SK-MEL-5 (cell line): ENCODE data around the gene ARPC1A. TPM values are rescaled to one million over a fixed set of nuclear protein-coding genes. Genes with fewer than 3 reads are reported as not detected.
A peak's percentile ranks its signal among the peaks of the same experiment; 100 is the strongest.
"Not testable (repeated sequence)": the region's sequence is repeated elsewhere in the genome, so short reads cannot be mapped to it uniquely, and the experiment has no call there.

ENCODE experiments used
- DNase-seq: peaks from one replicate; pipeline ENCODE4 v3.0.0-alpha.2; 2016; ENCODE audit warnings: low read depth, low spot score
- in situ Hi-C: cut with HindIII; loops from 2 replicates; pipeline ENCODE4 v1.10.0; 2016; ENCODE audit warnings: low sequenced_read_pairs, high pct_unique_total_duplicates, low pct_unique_long_range_greater_than_20kb
- total RNA-seq: library from RNA; depleted of rRNA; stranded (reverse); fragments of >200 nt; shearing (Covaris generic); gene quantifications from 2 replicates; pipeline ENCODE4 v1.2.3, GENCODE V29; 2014

Gene ARPC1A
- total RNA-seq, 1 experiment from 2014 or later = 342 TPM

- in situ Hi-C loops = loop anchor here (25.0 kb wide), 1 partner anchor 225 kb away; no protein-coding TSS in a partner anchor
- DNase-seq = peak; percentile 89
Measured at GRCh38 chr7:99312316-99313203, 13.1 kb upstream of the ARPC1A start.

- DNase-seq = no peak
- in situ Hi-C loops = loop anchor here (25.0 kb wide), 1 partner anchor 226 kb away; no protein-coding TSS in a partner anchor
Measured at GRCh38 chr7:99313204-99313573, 12.5 kb upstream of the ARPC1A start.

- no peak for DNase-seq
- in situ Hi-C loops = loop anchor here (25.0 kb wide), 1 partner anchor 227 kb away; no protein-coding TSS in a partner anchor
Measured at GRCh38 chr7:99314504-99314903, 11.2 kb upstream of the ARPC1A start.

GRCh38 chr7:99320371-99320770 lies 5.3 kb upstream of the ARPC1A start:
- DNase-seq = no peak
- in situ Hi-C loops = loop anchor here (25.0 kb wide), 1 partner anchor 233 kb away; no protein-coding TSS in a partner anchor

GRCh38 chr7:99322659-99323058 lies 3.0 kb upstream of the ARPC1A start:
- in situ Hi-C loops = loop anchor here (25.0 kb wide), 1 partner anchor 235 kb away; no protein-coding TSS in a partner anchor

GRCh38 chr7:99324559-99324958 lies 1.1 kb upstream of the ARPC1A start:
- in situ Hi-C loops = loop anchor here (25.0 kb wide), 1 partner anchor 237 kb away; no protein-coding TSS in a partner anchor
- no peak for DNase-seq

More at GRCh38 chr7:99322659-99323058, 3.0 kb upstream of the ARPC1A start:
- not testable (repeated sequence) for DNase-seq

GRCh38 chr7:99325001-99325493 lies 651 bp upstream of the ARPC1A start:
- in situ Hi-C loops = no loop called here
- DNase-seq = no peak

- in situ Hi-C loops = no loop called here
- DNase-seq = no peak
Measured at GRCh38 chr7:99326408-99326782, 697 bp downstream of the ARPC1A start.

- in situ Hi-C loops, DNase-seq: not testable (repeated sequence)
Measured at GRCh38 chr7:99330314-99330961, 4.7 kb downstream of the ARPC1A start.

GRCh38 chr7:99331002-99331401 lies 5.3 kb downstream of the ARPC1A start:
- DNase-seq = no peak
- in situ Hi-C loops = no loop called here

GRCh38 chr7:99339595-99339994 lies 13.9 kb downstream of the ARPC1A start:
- in situ Hi-C loops = no loop called here
- DNase-seq = no peak

- in situ Hi-C loops = no loop called here
- no peak for DNase-seq
Measured at GRCh38 chr7:99340659-99341058, 15.0 kb downstream of the ARPC1A start.

GRCh38 chr7:99344061-99344647 lies 18.5 kb downstream of the ARPC1A start:
- in situ Hi-C loops = no loop called here
- DNase-seq = no peak

GRCh38 chr7:99350641-99351040 lies 24.9 kb downstream of the ARPC1A start:
- DNase-seq, in situ Hi-C loops: not testable (repeated sequence)

- no peak for DNase-seq
- in situ Hi-C loops = no loop called here
Measured at GRCh38 chr7:99352247-99352646, 26.5 kb downstream of the ARPC1A start.

- in situ Hi-C loops = no loop called here
- no peak for DNase-seq
Measured at GRCh38 chr7:99355098-99355497, 29.4 kb downstream of the ARPC1A start.

- DNase-seq = peak; percentile 100
- in situ Hi-C loops = no loop called here
Measured at GRCh38 chr7:99357701-99358490, 32.2 kb downstream of the ARPC1A start.
